Posterior cingulate gyrus (tissue), 11 donors: ENCODE measurements around the gene FABP7.
A peak's percentile ranks its signal among the peaks of the same experiment; 100 is the strongest.

Experiments
- DNase-seq, 10 donors: peaks; one replicate each; pipeline versions ENCODE4 v3.0.0 to v3.0.0-alpha.2; 2020 to 2021; ENCODE audit warnings: mixed read lengths in 3 of 10
- intact Hi-C: fragments of 100-400 bp; cut with DNase I; formaldehyde crosslinking; loops from one replicate; pipeline ENCODE4 v1.15.1; 2023

The FABP7 gene

DNA sequence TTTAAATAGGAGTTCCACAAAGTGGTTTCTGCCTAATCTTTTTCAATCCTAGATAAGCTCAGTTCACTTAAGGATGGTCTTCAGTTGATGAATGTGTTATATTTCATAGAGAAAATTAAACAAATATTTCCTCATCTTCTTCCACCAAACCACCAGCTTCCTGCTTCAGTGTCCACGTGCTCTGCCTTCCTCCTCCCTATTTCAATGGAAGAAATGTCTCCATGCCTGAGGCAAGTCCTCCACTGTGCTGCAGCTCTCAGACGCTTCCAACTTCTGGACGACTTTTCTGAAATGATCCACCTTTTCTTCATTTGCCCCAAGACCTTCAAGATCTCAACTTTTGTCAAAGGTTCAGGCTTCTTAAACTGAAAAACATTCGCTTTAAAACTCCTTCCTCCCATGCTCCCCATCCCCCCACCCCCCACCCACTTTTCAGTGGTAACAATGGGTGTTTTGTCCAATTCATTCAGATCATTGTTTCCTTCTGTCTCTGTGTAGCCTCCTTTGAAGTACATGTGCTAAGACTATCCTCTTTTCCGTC lies 25.3 kb upstream of the FABP7 start:
- intact Hi-C loops = no loop called here
- no peak for DNase-seq

DNA sequence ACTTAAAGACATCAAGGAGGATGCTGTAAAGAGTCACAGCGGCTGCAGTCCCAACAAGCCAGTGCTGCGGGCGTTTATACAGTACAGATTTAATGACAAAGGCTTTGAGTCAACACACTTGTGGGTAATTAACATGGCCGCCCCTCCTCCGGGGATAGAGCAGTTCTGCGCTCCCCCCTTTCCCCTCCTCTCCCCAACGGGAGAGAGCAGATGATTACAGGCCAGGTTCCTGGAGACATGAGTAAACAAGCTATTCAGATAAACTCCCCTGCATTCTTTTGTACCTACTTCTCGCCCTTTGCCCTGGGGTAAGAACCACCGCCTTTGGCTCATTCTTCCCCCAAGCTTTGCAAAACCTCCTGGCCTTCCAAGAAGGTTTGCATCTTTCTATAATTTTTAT lies 23.6 kb upstream of the FABP7 start:
- intact Hi-C loops = no loop called here
- DNase-seq = peak in 1 of 10 donors; percentile 19

DNA sequence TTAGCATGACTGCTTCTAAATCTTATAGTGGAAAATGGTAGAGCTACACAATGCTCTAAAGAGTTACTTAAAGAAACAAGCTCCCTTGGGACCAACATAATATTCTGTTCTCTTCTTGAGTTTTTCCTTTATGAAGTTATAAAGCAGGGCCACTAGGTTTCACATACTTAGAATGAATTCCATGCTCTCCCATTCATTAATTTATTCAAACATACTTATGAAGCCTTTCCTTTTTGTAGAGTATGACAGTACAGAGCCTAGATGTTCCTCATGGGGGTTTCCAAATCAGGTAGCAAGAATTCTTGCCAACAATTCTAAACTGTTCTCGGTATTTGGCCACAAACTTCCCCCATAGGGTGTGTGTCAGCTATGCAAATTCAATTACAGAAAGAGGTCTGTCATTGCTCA lies 20.6 kb upstream of the FABP7 start:
- intact Hi-C loops = no loop called here
- DNase-seq = no peak

GRCh38 chr6:122760330-122760729 lies 19.2 kb upstream of the FABP7 start:
- intact Hi-C loops = no loop called here
- no peak for DNase-seq

DNA sequence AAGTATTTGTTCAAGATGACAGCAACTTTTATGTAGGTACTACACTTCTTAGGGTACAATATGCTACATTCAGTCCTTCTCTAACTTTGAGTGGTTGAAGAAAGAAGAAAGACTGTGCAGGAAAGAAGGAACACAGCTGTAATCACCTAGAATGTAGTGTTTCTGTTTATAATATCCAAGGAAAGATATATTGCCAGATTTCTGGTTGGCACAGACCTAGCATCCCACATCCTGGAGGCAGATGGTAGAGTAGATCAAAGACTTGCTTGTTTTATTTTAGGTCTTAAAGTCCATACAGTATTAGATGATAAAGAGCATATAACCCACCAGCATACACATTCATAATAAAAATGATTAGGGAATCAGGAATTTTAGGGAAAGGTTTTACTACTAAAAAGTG lies 13.3 kb upstream of the FABP7 start:
- DNase-seq = no peak
- intact Hi-C loops = no loop called here

- intact Hi-C loops = no loop called here
- peak in 1 of 10 donors; percentile 72 for DNase-seq
Measured at GRCh38 chr6:122770835-122771601, 8.5 kb upstream of the FABP7 start.

- DNase-seq = no peak
- intact Hi-C loops = no loop called here
Measured at GRCh38 chr6:122772724-122773415, 6.6 kb upstream of the FABP7 start.

DNA sequence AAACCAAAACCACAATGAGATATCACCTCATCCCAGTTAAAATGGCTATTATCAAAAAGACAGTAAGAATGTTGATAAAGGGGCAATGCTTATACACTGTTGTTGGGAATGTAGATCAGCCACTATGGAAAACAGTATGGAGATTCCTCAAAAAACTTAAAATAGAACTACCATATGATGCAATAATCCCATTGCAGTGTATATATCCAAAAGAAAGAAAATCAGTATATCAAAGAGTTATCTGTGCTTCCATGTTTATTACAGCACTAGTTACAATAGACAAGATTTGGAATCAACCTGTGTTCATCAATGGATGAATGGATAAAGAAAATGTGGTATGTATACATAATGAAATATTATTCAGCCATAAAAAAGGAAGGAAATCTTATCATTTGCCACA lies 3.5 kb upstream of the FABP7 start:
- intact Hi-C loops = no loop called here
- no peak for DNase-seq

GRCh38 chr6:122778302-122778701 lies 1.2 kb upstream of the FABP7 start:
- DNase-seq = no peak
- intact Hi-C loops = no loop called here

- intact Hi-C loops = no loop called here
- DNase-seq = peak; percentile 37 to 91 (median 56)
Measured at GRCh38 chr6:122778985-122779661, 393 bp upstream of the FABP7 start.

- DNase-seq = no peak
- intact Hi-C loops = no loop called here
Measured at GRCh38 chr6:122780114-122780513, 598 bp downstream of the FABP7 start.

DNA sequence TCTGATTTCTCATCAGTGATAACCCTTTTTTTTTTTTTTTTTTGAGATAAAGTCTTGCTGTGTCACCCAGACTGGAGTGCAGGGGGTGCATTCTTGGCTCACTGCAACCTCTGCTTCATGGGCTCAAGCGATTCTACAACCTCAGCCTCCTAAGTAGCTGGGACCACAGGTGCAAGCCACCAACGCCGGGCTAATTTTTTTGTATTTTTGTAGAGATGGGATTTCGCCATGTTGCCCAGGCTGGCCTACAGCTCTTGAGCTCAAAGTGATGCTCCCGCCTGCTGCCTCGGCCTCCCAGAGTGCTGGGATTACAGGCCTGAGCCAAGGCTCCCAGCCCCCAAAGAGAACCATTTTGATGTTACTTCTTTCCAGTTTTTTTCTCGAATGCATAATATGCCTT lies 2.2 kb downstream of the FABP7 start:
- DNase-seq = no peak
- intact Hi-C loops = no loop called here

DNA sequence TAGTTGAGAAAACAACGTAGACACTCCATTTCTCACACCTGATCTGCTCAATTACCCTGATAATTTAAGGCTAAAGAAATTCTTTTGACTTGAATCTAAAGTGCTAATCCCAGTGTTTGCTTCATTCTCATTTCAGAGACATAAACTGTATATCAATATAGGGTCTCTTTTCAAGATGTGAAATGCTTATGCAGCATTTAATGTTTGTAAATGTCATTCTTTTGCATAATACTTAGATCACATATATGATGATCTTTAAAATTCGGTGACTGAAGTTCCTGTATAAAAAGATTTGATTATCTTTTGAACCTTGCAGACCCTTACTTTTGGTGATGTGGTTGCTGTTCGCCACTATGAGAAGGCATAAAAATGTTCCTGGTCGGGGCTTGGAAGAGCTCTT lies 3.9 kb downstream of the FABP7 start:
- intact Hi-C loops = no loop called here
- DNase-seq = no peak

DNA sequence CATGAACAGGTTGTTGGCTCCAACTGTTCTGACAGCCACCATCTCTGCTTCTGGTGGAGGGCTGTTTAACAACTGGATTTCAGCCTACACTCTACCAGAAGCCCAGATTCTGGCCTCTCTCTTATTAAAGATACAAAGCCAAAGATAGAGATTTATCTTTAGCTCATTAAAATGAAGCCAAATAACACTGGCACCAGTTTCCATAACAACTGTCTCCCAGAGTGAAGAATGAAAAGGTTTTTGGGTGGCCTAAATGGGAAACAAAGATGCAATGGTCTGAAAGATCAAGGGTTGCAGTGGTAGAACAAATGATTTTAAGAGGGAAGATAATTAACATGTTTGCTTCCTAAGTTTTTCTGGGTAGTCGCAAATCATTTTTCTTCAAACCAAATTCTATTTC lies 6.4 kb downstream of the FABP7 start:
- intact Hi-C loops = loop anchor here (5.0 kb wide), 1 partner anchor 51 kb away; no protein-coding TSS in a partner anchor
- no peak for DNase-seq

DNA sequence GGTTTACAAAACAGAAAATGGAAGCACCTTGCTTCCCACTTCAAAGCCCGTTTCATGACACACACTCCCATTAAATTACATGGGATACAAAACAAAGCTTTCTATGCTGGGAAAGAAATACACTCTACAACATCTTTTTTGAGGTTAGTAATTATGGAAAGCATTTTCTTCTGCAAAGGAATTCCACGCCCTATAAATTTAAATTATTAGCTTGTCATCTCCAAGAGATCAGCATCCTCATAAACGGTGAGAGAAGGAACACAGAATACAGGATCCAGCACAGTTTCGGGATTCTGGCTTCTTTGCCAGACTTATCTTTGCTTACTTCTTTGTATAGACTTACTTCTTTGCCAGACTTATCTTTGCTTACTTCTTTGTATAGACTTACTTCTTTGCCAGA lies 8.2 kb downstream of the FABP7 start:
- no peak for DNase-seq
- intact Hi-C loops = loop anchor here (5.0 kb wide), 1 partner anchor 50 kb away; no protein-coding TSS in a partner anchor

DNA sequence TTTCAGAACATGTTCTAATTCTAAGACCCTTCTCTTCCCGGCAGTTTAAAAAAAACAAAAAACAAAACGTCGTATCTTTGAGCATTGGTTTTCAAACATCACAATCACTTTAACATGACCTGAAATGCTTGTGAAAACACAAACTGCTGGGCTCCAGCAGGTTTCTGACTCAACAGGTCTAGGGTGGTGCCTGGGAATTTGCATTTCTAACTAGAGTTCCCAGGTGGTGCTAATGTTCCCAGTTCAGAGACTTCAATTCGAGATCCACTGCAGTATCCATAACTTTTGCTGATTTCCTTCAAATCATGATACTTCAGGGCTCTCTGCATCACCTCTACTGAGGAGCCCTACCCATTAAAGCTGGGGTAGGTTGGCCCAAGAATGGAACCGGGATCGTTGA lies 8.7 kb downstream of the FABP7 start:
- intact Hi-C loops = loop anchor here (5.0 kb wide), 1 partner anchor 49 kb away; no protein-coding TSS in a partner anchor
- DNase-seq = no peak

DNA sequence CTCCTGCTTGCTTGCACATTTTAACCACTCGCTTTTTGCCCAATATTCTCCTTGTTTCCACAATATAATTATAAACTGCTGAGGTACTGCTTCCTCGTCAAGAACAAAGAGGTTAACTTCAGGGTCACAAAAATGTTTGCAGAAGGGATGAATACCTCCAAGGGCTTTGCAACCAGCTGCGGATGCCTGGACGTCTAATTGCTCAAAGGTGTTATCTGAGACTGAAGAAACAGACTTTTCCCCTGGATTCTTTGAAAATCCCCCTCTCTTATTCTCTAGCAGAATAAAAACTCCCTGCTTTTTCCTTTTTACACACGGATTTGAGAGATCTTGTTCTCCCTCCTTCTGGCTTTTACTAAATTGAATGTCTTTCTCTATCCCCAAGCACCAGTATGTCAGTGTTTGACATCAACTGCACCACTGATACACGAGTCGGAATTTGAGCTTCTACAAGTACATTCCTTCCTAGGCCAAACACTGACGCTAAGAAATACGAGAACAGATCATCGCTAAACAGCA lies 9.2 kb downstream of the FABP7 start:
- DNase-seq = no peak
- intact Hi-C loops = loop anchor here (5.0 kb wide), 1 partner anchor 49 kb away; no protein-coding TSS in a partner anchor

DNA sequence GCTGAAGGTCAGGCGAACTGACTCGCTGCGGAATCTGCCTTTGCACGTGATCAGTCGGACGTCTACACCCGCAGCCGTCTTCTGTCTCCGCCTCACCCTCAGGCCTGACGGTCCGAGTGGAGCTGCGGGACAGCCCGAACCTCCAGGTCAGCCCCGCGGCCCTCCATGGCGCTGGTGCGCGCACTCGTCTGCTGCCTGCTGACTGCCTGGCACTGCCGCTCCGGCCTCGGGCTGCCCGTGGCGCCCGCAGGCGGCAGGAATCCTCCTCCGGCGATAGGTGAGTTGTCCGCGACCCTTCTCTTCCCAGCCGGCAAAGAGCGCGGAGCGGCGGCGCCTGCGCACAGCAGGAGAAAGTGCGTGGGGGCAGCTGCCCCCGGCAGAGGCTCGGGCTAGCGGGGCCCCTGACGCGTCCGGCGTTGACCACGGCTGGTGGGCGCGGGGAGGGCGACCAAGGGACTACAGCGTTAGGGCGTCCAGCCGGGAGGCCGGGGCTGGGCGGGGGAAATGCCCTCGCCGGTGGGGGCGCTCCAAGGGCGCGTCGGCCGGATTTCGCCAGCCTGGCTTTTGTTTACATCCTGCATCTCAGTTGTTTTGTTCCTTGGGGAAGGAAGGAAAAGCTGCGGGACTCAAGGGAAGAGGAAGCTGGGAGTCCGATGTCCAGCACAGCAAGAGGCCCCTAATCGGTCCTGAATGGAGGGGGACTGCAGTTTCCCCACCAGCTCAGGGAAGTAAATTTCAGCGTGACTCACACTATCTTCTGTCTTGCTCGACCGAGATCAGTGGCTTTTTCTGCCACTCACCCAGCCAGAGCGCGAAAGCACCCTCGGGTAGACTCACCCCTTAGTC lies 9.9 kb downstream of the FABP7 start, which contains the start of gene SMPDL3A:
TSS of gene SMPDL3A (plus strand) at position 77 of the 846 bp plus-strand sequence. CDS start at position 166, 89 bp downstream.
- peak; percentile 69 to 96 (median 73) for DNase-seq
- intact Hi-C loops = loop anchor here (5.0 kb wide), 1 partner anchor 48 kb away; no protein-coding TSS in a partner anchor

- DNase-seq = peak in 6 of 10 donors; percentile 20 to 88 (median 53)
Measured at GRCh38 chr6:122790028-122790422, 10.5 kb downstream of the FABP7 start.

More at GRCh38 chr6:122790028-122790422, 10.5 kb downstream of the FABP7 start:
- intact Hi-C loops = no loop called here
